Measurements from ENCODE around the gene PEAK3. TPM values are rescaled to one million over a fixed set of nuclear protein-coding genes. Genes with fewer than 3 reads are reported as not detected.

Gene PEAK3
- total and polyA plus RNA-seq, 7 donors = under 0.01 to 0.82 (median 0.55) TPM

DNA sequence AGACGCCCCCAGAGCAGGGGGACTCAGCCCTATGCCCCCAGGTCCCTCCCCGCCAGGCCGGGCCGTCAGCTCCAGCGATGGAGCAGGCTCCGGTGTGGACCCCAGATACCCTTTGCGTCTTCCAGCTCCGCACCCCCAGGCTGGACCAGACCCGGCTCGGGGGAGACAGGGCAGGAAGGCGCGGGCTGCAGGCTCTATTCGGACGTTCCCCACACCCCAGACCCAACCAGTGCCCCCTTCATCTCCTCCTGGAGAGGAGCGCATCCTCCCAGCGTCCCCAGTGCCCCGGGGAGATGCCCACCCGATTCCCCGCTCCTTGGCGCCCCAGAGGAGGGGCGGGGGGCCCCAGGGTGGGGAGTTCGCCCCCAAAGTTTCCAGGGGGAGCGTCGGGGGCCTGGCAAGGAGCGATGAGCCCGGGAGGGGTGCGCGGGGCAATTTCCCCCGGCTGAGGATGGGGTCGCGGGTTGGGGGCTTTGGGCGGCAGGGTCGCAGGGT, 25.6 kb upstream of the PEAK3 start:
- Histone ChIP-seq H3K36me3 (no peaks in the 10 kb centered on the region), H3K27ac (no peak overlapping the region), H3K9me3 (no peaks in the 10 kb centered on the region), H3K4me1 (peaks cover 0 to 14% (median 12%) of the 10 kb centered on the region in 4 donors), H3K4me3 (no peak overlapping the region), H3K27me3 (peaks cover 27 to 94% (median 77%) of the 10 kb centered on the region in 3 donors)
- no peak for DNase-seq
- intact Hi-C loops (cut with DNase I) = no loop called here
- TF ChIP-seq, protein P1, sequence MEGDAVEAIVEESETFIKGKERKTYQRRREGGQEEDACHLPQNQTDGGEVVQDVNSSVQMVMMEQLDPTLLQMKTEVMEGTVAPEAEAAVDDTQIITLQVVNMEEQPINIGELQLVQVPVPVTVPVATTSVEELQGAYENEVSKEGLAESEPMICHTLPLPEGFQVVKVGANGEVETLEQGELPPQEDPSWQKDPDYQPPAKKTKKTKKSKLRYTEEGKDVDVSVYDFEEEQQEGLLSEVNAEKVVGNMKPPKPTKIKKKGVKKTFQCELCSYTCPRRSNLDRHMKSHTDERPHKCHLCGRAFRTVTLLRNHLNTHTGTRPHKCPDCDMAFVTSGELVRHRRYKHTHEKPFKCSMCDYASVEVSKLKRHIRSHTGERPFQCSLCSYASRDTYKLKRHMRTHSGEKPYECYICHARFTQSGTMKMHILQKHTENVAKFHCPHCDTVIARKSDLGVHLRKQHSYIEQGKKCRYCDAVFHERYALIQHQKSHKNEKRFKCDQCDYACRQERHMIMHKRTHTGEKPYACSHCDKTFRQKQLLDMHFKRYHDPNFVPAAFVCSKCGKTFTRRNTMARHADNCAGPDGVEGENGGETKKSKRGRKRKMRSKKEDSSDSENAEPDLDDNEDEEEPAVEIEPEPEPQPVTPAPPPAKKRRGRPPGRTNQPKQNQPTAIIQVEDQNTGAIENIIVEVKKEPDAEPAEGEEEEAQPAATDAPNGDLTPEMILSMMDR (IDR thresholded peaks at IDR 0.05) = no peak
- no peak for TF ChIP-seq POLR2A (IDR thresholded peaks at IDR 0.05)
- TF ChIP-seq POLR2AphosphoS5 (IDR thresholded peaks at IDR 0.05) = no peak
- no peak for TF ChIP-seq EP300 (IDR thresholded peaks at IDR 0.05)
- 24 to 25% methylated on average over 33 of the region's 33 CpGs for WGBS, 2 donors

DNA sequence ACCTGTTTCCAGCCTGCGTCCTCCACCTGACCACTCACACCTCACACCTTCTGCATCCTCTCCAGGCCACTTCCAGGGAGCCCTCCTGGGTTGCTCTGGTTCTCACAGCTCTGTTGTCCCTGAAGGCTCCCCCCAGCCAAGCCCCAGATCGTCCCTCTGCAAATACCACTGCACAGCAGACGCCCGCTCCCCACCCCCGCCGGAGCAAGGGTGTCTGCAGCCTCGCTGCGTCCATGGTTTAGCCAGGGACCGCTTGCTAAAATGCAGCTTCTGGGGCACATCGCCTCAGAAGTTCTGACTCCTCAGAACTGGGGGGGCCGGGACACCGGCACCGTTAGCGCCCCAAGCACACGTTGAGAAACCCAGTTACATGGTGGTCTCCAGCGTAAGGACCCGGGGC, 25.0 kb upstream of the PEAK3 start:
- Histone ChIP-seq H3K27ac (no peak overlapping the region), H3K4me1 (peaks cover 0 to 18% (median 16%) of the 10 kb centered on the region in 4 donors), H3K36me3 (no peaks in the 10 kb centered on the region), H3K27me3 (peaks cover 25 to 94% (median 77%) of the 10 kb centered on the region in 3 donors), H3K9me3 (no peaks in the 10 kb centered on the region), H3K4me3 (no peak overlapping the region)
- DNase-seq = no peak
- no peak for TF ChIP-seq POLR2AphosphoS5 (IDR thresholded peaks at IDR 0.05)
- no peak for TF ChIP-seq POLR2A (IDR thresholded peaks at IDR 0.05)
- TF ChIP-seq EP300 (IDR thresholded peaks at IDR 0.05) = no peak
- TF ChIP-seq, protein P1 (IDR thresholded peaks at IDR 0.05) = no peak
- WGBS, 2 donors = 71 to 72% methylated on average over 17 of the region's 17 CpGs
- intact Hi-C loops (cut with DNase I) = no loop called here

DNA sequence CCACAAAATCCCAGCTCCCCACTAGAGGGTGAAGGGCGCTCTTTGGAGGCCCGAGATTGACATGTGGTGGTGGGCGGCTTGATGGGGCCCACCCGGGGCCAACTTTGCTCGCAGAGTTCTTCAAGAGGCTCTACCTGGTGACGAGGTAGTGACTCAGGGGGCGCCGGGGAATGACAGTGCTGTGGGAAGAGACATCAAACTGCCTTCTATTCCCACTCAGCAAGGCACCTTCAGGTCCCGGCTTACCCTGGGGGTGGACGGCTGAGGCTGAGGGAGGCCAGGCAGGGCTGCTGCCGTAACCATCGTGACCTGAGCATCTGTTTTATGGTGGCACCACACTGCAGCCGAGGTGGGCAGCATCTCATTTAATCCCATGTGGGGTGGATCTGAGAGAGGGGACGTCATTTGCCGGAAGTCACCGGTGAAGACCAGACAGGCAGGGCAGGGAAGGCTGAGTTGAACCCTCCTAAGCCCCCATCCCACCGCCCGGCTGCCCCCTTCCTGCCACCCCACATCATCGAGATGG, 24.4 kb upstream of the PEAK3 start:
- DNase-seq = no peak
- H3K36me3 ChIP-seq = no peaks in the 10 kb centered on the region
- TF ChIP-seq, protein P1 (IDR thresholded peaks at IDR 0.05) = no peak
- TF ChIP-seq POLR2A (IDR thresholded peaks at IDR 0.05) = no peak
- TF ChIP-seq POLR2AphosphoS5 (IDR thresholded peaks at IDR 0.05) = no peak
- TF ChIP-seq EP300 (IDR thresholded peaks at IDR 0.05) = no peak
- intact Hi-C loops (cut with DNase I) = no loop called here
- H3K4me1 ChIP-seq = peaks cover 0 to 18% (median 16%) of the 10 kb centered on the region in 4 donors
- 67 to 69% methylated on average over 19 of the region's 19 CpGs for WGBS, 2 donors
- H3K27ac ChIP-seq = no peak overlapping the region
- no peaks in the 10 kb centered on the region for H3K9me3 ChIP-seq
- H3K4me3 ChIP-seq = no peak overlapping the region
- peaks cover 25 to 90% (median 72%) of the 10 kb centered on the region in 3 donors for H3K27me3 ChIP-seq

DNA sequence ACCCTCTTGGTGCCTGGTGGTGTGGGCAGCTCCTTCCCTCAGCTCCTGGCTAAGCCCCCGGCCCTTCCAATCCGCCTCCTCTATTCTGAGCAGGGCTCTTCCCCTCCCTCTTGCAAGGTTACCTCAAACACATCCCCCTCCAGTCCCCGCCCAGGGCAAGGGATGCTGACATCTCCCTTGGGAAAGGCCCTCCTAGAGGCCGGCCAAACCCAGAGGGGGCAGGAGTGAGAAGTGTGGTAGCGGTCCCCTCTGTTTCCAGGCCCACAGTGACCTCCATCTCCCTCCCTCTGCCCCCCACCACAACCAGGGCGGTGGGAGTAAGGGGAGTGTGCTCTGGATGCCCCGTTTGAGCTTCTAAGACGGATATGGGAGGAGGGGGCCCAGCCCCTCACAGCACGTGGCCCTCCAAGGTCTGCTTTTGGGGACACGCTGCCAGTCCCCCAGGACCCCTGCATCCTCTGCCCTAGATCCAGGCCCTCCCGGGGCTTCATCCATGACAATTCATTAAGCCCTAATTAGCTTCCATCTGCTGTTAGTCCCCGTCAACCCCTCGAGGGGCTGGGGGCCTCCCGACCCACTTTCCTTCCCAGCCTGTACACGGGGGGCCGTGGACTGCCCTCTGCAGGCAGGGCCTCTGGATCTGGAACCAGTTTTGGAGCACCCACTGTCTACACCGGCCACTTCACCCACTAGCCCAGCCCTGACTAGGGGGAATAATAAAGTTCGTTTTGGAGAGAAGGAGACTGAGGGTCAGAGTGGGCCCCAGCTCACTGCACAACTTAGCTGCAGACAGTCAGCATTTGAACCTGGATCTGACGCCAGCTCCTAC, 23.7 kb upstream of the PEAK3 start:
- H3K9me3 ChIP-seq = no peaks in the 10 kb centered on the region
- no peak overlapping the region for H3K4me3 ChIP-seq
- intact Hi-C loops (cut with DNase I) = no loop called here
- H3K4me1 ChIP-seq = peaks cover 0 to 18% (median 16%) of the 10 kb centered on the region in 4 donors
- 74 to 84% methylated on average over 19 of the region's 19 CpGs for WGBS, 2 donors
- no peaks in the 10 kb centered on the region for H3K36me3 ChIP-seq
- no peak for DNase-seq
- H3K27me3 ChIP-seq = peaks cover 22 to 89% (median 65%) of the 10 kb centered on the region in 3 donors
- TF ChIP-seq POLR2AphosphoS5 (IDR thresholded peaks at IDR 0.05) (no peak), POLR2A (IDR thresholded peaks at IDR 0.05) (no peak), EP300 (IDR thresholded peaks at IDR 0.05) (no peak)
- TF ChIP-seq, protein P1 (IDR thresholded peaks at IDR 0.05) = no peak
- H3K27ac ChIP-seq = no peak overlapping the region

Measured in sigmoid colon (tissue), 7 donors.